Omental fat pad (tissue), 4 donors: ENCODE measurements around the gene IKBKG. TPM values are rescaled to one million over a fixed set of nuclear protein-coding genes. Genes with fewer than 3 reads are reported as not detected.
"Not testable (repeated sequence)": the region's sequence is repeated elsewhere in the genome, so short reads cannot be mapped to it uniquely, and the experiment has no call there.

Source experiments
- ATAC-seq: fragments of 150-250 bp; one replicate; pipeline ENCODE4 v1.9.1; 2016; ENCODE audit warnings: mild to moderate bottlenecking, moderate library complexity; ENCODE audit not compliant: low FRiP score
- DNase-seq: peaks from one replicate; pipeline ENCODE4 v3.0.0-alpha.2; 2019; ENCODE audit warnings: low spot score
- CTCF ChIP-seq, 3 donors: fragments of 450-650 bp; IDR thresholded peaks; one replicate each; pipeline ENCODE4 v1.5.1; 2016 to 2017; ENCODE audit warnings: antibody characterized with exemption in 3 of 3, mild to moderate bottlenecking in 3 of 3, moderate library complexity in 2 of 3
- total RNA-seq, 4 donors: library from RNA; depleted of rRNA; stranded (reverse); fragments of >200 nt; gene quantifications; one replicate each; pipeline ENCODE4 v1.1.0, GENCODE V29; 2016

IKBKG gene
- 10 to 100 TPM in 3 of 4 donors, 1 to 10 TPM in 1; 7.5 to 15.4 (median 12.3) TPM for total RNA-seq

- no peak for TF ChIP-seq CTCF (IDR thresholded peaks at IDR 0.05)
- peak; percentile 90 for ATAC-seq
- DNase-seq = peak; percentile 74
Measured at GRCh38 chrX:154547245-154548027, at the start of gene IKBKG. Gene IKBKG (plus strand): TSS chrX:154547620. CDS start chrX:154552003, 4,383 bp downstream.

GRCh38 chrX:154501423-154501822, 46.0 kb upstream of the IKBKG start:
- ATAC-seq = not testable (repeated sequence)

GRCh38 chrX:154502098-154502497, 45.3 kb upstream of the IKBKG start:
- TF ChIP-seq CTCF (IDR thresholded peaks at IDR 0.05) = no peak
- no peak for ATAC-seq
- no peak for DNase-seq

More at GRCh38 chrX:154501423-154501822, 46.0 kb upstream of the IKBKG start:
- DNase-seq = not testable (repeated sequence)

GRCh38 chrX:154502989-154503388, 44.4 kb upstream of the IKBKG start:
- no peak for ATAC-seq
- no peak for TF ChIP-seq CTCF (IDR thresholded peaks at IDR 0.05)
- no peak for DNase-seq

GRCh38 chrX:154505734-154506133, 41.7 kb upstream of the IKBKG start:
- no peak for TF ChIP-seq CTCF (IDR thresholded peaks at IDR 0.05)
- ATAC-seq = no peak
- no peak for DNase-seq

GRCh38 chrX:154506483-154507332, 40.7 kb upstream of the IKBKG start:
- no peak for DNase-seq
- no peak for ATAC-seq
- no peak for TF ChIP-seq CTCF (IDR thresholded peaks at IDR 0.05)

- no peak for ATAC-seq
- no peak for DNase-seq
- no peak for TF ChIP-seq CTCF (IDR thresholded peaks at IDR 0.05)
Measured at GRCh38 chrX:154507673-154508383, 39.6 kb upstream of the IKBKG start.
